ENCODE measurements around the gene RPN1.
"Not testable (repeated sequence)": the region's sequence is repeated elsewhere in the genome, so short reads cannot be mapped to it uniquely, and the experiment has no call there.

Gene RPN1
- 94.7 to 417 (median 191) reads per million in 3 experiments for total RNA-seq

DNA sequence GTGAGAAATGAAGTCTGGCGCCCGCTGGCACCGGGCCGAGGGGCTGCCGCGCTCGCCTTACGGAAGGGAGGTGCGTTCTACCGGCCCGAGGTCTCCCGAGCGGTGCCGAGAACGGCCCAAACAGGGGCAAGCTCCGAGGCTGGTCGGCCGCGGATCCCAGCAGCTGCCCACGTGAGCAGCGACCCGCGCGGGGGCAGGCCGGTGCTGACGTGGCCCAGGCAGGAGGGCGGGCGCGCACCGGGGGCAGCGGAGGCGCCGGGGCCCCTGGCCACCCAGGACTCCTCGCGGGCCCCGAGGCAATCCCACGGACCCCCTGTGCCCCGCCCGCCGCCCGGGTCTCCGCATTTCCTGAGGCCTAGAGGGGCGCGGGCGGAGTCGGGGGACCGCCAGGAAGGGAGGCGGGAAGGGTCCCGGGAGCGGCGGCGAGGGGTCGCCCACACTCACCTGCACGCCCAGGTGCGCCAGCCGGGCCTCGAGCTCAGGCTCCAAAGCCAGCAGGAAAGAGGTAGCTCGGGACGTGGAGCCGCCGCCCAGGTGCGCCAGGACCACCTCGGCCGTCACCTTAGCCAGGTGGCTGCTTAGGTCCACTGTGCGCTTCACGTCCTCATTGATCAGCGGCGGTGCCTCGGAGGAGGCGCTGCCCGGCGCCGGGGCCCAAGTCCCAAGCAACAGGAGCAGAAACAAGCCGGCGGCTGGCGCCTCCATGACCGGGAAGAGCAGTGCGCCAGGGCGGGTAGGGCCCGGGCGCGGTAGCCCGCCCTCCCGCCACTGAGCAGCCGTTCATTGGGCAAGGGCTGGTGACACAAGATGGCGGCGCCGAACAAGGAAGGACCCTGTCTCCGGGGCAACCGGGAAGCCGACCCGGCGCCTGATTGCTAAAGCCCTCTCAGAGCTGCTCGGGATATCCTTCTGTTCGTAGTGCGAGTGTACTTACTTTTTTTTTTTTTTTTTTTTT, at the start of gene RPN1:
RPN1 (minus strand) TSS at position 723 of the 955 bp plus-strand sequence; CDS start at position 705, 18 bp downstream.
- DNase-seq, result peak; percentile 98

DNA sequence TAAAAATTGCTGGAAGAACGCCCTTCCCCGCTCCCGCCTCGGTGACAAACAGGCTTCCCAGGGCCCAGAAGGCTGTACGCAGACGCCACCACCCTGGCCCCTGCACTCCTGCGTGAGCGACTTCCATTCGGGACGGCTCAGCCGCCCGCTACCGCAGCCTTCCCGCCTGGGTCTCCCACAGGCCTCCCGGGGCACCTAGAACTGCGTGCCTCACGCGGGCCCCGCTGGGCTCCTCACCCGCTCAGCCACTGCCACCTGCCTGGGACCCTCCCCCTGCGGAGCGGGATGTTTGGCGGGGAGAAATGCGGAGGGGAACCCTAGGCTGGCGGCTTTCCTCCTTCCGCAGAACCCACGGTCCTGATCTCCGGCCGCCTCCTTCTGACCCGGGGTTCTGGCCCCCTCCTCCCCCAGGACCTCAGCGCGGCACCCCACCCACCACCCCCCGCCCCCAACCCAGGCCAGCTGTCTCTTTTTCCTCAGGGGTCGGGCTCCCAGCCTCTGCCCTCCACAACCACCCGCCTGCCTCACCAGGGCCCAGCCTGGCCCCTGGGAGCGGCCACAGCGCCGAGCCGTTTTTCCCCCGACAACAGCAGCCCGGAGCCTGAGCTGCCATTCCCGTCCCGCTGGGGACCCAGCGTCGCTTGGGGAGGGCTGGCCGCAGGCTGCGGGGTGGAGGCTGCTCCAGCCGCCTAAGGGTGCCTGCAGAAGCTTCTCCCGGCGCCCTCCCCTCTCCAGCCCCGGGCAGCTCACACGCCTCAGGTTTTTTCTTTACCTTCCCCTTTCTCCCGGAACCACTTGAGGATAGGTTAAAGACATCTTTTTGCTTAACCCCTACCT, 47.8 kb upstream of the RPN1 start:
- DNase-seq, result no peak

DNA sequence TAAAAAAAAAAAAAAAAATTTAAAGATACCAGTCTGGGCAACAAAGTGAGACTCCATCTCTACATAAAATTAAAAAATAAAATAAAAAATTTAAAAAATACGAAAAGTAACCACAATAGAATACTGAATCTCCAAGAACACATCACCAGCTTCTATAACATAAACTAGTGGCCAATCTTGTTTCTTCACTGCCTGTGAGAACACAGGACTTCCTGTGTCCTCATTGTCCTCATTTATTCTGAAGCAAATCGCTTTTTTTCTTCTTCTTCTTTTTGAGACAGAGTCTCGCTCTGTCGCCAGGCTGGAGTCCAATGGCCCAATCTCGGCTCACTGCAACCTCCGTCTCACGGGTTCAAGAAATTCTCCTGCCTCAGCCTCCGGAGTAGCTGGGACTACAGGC, 46.7 kb upstream of the RPN1 start:
- DNase-seq, result no peak

DNA sequence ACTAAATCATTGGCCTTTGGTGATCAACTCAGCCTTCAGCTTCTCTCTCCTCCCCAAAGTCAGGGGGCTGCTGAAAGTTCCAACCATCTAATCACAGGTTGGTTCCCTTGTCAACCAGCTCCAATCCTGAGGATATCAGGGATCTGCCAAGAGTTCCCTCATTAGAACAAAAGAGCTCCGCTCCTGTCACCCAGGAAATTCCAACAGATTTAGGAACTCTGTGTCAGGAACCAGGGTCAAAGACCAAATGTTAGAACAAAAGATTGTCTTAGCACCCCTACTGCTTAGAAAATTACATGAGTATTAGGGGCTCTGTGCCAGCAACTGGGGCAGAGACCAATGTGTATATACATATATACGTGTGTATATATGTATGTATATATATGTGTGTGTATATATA, 43.1 kb upstream of the RPN1 start:
- no peak for DNase-seq

DNA sequence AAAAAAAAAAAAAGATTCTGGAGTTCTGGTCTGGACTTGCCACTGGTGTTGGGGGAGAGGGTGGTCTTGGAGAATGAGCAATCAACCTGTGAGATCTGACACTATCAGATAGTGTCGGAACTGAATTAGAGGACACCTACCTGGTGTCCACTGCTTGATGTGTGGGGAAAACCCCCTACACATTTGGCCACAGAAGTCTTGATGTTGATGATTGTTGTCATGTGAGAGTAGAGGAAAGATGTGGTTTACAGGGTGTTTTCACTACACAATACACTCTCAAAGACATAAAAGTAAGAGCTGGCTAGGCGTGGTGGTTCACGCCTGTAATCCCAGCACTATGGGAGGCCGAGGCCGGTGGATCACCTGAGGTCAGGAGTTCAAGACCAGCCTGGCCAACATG, 38.4 kb upstream of the RPN1 start:
- DNase-seq, result no peak

DNA sequence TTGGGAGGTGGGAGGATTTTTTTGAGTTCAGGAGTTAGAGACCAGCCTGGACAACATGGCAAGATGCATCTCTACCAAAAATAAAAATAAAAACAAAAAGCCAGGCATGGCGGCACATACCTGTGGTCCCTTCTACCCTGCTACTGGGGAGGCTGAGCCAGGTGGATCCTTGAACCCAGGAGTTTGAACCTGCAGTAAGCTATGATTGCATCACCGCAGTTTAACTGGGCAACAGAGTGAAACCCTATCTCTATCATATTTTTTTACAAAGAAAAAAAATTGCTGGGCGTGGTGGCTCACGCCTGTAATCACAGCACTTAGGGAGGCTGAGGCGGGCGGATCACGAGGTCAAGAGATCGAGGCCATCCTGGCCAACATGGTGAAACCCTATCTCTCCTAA, 35.8 kb upstream of the RPN1 start:
- DNase-seq, result no peak

DNA sequence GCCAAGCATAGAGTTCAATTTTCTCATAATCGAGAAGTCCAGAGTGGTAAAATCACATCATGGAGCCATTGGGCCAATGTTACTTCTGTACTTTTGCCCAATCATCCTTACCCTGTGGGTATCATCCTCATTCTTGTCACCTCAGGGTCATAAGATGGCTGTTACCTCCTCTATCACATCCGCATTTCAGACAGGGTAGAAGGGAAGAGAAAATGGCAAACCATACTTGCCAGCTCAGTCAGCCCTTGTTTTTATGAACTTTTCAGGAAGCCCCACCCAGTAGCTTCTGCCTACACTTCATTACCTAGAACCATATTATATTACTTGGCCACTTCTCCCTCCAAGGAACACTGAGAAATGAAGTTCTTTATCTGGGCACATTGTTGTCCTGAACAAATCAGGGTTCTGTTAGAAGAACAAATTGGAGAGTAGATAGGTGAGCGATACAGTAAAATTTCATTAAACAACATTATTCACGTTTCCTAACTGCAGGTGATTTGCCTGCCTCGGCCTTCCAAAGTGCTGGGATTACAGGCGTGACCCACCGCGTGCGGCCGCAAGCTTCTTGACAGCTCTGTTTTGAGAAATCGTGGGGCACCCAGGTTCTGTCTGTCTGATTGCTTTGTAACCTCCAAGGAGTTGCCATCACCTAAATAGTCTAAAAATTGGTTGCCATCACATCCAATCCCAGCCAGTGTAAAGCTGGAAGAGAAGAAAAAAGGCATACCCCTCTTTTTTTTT, 34.5 kb upstream of the RPN1 start:
- no peak for DNase-seq

DNA sequence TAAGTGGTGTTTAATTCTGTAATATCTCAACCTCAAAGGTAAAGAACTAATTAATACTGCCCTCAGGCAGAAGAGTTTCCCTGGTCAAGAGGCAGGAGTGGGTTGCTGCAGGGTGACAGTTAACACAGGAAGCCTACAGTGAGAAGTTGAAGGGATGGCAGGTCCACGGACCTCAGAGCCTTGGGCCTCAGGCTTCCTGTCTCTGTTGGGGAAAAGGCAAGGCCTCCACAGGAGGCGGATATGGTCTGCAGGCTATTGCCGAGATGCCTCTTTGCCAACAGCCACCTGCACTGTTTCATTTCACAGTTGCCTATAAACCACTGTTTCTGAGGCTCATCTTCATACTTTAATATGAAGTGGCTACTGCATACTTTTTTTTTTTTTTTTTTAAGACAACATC, 33.3 kb upstream of the RPN1 start:
- DNase-seq, result no peak

DNA sequence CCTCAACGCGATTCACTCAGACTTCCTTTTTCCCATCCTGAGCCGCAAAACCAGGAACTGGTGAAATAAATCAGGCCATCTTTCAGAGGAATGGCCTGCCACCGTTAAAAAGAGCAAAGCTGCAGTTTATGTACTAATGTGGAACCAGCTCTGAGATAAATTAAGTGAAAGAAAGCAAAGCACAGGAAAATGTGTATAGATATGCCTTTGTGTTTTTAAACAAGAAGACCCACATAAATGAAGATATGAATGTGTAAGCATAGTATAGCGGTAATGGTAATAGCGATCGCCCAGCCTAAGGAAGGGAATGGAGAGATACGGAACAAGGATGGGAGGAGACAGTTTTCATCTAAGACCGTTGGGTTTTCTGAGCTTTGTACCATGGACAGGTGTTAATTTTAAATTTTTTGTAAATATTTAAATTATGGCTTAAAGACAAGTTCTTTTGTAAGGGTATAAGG, 30.8 kb upstream of the RPN1 start:
- no peak for DNase-seq

DNA sequence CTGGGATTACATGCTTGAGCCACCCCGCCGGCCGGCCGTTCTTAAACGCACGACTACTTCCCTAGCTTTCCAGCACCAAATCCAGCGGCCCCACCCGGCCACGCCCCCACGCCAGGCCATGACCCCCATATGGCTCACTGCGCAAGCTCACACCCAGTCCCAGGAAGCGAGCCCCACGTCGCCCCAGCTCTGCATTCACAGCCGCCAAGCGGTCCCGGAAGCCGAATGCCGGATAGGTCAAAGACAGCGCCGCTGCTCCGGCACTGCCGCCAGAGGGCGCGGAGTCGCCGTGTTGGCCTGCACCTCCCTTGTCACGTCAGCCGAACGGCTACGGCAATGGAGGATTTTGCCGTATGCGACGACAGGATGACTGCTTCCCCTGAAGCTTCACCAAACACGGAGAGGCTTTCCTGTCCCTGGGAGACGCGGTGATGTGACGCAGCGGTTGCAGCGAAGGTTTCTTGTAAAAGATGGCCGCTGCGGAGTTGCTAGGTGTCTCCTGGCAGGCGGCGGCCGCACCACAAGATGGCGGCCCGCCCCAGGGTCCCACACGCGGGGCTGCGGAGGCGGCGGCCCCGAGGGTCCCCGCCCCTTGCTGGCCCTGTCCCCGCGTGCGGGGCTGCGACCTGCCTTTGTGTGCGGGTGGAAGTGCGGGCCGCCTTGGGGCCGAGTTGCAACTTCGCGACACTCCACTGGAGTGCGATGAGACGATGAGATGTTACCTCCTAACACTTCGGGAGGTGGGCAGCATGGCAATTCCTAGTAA, 30.2 kb upstream of the RPN1 start:
- peak; percentile 97 for DNase-seq

DNA sequence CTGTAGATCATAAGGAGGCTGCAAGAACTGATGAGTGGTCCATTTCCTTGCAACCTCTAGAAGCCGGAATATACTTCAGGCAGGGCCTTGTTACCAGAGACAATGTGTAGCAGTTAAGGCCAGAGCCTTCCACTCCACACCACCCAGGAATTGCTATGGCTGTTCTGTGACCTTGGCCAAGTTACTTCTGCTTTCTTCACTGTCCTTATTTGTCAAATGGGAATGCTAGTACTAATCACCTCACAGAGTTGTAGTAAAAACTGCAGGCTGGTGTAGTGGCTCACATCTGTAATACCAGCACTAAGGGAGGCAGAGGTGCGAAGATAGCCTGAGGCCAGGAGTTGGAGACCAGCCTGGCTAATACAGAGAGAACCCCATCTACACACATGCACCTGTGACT, 28.7 kb upstream of the RPN1 start:
- no peak for DNase-seq

DNA sequence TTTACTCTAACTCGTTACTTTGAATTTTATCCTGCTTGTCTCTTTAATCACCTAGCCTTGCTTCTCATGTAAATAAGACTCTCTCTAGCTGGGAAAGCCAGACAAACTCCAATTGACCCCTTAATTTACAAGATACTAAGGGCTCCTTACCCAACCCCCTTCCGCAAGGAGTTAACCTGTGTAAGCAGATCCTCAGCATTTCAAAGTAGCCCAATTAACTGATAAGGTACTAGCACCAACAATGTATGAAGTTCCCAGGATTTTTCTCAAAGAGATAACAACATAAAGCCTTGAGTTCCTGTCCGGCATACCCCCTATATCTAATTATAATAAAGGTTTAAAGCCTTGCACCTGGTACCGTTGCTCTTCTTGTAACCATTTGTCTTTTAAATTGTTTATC, 25.2 kb upstream of the RPN1 start:
- not testable (repeated sequence) for DNase-seq

DNA sequence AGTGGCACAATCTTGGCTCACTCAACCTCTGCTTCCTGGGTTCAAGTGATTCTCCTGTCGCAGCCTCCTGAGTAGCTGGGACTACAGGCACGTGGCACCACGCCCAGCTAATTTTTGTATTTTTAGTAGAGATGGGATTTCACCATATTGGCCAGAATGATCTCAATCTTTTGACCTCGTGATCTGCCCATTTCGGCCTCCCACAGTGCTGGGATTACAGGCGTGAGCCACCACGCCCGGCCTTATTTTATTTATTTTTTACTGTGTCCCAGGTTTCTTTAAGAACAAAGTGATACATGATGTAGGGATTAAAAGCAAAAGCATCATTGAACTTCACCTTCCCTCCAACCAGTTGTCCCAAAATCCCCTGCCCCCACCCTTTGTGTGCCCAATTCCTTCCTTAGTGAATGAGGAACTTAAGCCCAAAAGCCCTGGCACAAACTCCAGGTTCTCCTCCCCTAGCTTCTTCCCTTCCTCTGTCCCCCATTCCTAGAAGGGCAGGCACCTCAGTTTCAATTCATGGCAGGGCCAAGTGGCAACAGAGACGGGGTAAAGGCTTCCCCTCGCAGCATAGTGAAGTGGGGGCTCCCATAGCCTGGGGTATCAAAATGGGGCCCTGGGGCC, 23.7 kb upstream of the RPN1 start:
- DNase-seq, result no peak

DNA sequence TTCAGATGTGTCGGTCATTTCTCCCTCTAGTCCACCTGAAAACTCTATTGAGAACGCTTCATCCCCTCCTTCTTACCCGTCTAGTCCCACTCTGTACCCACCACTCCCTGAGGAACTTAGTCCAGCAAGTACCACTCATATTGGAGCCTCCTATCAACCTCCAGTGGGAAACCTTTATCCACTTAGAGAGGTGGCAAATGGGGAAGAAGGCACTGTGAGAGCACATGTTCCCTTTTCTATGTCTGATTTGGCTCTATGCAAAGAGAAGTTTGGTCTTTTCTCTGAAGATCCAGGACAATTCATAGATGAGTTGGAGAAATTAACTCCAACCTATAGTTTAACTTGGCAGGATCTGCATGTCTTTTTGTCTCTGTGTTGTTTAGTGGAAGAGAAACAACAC, 17.0 kb upstream of the RPN1 start:
- DNase-seq, result no peak

DNA sequence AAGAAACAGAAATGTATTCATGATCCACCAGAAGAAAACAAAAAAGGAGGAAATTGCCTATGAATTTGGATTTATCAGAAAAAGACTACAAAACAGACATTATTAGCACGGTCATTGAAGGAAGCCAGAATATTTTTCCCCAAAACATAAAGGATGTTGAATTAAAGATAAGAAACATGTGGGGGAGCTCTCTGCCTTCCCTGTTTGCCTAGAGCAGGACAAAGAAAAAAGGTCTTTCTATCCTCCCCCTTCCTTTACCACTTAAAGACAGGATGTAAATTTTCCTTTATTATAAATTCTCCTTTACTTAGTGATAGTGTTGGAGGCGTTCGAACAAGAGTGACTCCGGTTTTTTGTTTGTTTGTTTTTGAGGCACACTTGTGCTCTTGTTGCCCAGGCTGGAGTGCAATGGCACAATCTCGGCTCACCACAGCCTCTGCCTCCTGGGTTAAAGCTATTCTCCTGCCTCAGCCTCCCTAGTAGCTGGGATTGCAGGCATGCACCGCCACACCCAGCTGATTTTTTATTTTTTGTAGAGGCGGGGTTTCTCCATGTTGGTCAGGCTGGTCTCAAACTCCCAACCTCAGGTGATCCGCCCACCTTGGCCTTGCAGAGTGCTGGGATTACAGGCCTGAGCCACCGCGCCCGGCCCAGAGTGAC, 14.9 kb upstream of the RPN1 start:
- no peak for DNase-seq

DNA sequence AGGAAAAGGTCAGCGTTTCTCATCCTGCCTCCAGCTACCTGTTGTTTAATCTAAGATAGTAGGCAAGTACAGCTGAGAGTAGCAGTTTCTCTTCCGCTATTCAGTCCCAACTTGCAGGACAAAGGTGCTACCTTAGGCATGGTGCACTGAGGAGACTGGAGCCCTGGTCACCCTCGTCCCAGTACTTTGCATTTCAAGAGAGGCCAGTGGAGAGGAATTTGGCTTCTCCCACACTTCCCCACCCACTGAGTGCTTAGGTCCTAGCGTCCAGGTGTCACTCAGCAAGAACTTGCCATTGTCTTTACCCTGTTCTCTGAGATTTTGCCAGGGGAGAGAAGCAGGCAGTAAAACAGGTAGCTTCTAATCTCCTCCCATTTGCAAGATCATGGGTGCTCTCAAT, 12.5 kb upstream of the RPN1 start:
- no peak for DNase-seq

DNA sequence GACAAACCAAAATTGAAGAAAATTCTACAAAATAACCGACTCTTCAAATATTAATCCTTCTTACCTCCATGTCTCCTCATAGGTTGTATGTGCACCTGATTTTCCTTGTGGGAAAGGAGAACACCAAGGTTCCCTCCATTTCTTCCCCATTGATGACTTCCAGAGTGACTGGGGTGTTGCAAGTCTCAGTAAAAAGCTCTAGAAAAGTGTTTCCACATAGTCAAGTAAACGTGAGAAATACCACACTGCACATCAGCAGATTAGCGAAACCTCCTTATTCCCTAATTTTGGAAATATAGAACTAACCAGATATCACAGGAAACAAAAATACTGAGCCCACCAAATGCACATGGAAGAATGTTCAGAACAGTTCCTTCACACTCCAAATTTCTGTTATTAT, 4.9 kb upstream of the RPN1 start:
- no peak for DNase-seq

DNA sequence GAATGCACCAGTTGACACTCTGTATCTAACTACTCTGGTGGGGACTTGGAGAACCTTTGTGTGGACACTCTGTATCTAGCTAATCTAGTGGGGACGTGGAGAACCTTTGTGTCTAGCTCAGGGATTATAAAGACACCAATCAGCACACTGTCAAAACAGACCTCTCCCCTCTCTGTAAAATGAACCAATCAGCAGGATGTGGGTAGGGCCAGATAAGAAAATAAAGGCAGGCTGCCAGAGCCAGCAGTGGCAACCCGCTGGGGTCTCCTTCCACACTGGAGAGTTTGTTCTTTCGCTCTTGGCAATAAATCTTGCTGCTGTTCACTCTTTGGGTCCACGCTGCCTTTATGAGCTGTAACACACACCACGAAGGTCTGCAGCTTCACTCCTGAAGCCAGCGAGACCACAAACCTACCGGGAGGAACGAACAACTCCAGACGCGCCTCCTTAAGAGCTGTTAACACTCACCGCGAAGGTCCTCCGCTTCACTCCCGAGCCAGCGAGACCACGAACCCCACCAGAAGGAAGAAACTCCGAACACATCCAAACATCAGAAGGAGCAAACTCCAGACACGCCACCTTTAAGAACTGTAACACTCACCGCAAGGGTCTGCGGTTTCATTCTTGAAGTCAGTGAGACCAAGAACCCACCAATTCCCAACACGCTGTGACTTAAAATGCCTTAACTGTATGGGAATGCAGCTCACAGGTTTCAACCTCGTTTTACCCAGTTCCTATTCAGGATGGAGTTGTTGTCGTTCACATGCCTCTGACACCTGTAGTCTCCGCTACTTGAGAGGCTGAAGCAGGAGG, 3.6 kb upstream of the RPN1 start:
- DNase-seq, result peak; percentile 54

DNA sequence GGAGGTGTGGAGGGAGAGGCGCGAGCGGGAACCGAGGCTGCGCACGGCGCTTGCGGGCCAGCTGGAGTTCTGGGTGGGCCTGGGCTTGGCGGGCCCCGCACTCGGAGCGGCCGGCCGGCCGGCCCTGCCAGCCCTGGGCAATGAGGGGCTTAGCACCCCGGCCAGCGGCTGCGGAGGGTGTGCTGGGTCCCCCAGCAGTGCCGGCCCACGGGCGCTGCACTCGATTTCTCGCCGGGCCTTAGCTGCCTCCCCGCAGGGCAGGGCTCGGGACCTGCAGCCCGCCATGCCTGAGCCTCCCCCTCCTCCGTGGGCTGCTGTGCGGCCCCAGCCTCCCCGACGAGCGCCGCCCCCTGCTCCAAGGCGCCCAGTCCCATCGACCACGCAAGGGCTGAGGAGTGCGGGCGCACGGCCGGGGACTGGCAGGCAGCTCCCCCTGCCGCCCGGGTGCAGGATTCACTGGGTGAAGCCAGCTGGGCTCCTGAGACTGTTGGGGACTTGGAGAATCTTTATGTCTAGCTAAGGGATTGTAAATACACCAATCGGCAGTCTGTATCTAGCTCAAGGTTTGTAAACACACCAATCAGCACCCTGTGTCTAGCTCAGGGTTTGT, 2.9 kb upstream of the RPN1 start:
- peak; percentile 47 for DNase-seq

Data from central memory CD4-positive, alpha-beta T cell (primary cell).